ENCODE measurements around the gene STC2.
A peak's percentile ranks its signal among the peaks of the same experiment; 100 is the strongest.

STC2 gene

GRCh38 chr5:173328844-173329490 is 753 bp upstream of the STC2 start:
- no peak for TF ChIP-seq CTCF (conservative IDR thresholded peaks at IDR 0.05; ENCODE audit: control insufficient read depth, insufficient read depth, low read depth, low read length)
- DNase-seq (ENCODE audit: low read depth) = peak; percentile 62
- peak overlapping the region; percentile 58 for H3K4me3 ChIP-seq (ENCODE audit: control insufficient read depth, low read depth, low read length)

GRCh38 chr5:173327084-173327947 is 898 bp downstream of the STC2 start:
- TF ChIP-seq CTCF (conservative IDR thresholded peaks at IDR 0.05; ENCODE audit: control insufficient read depth, insufficient read depth, low read depth, low read length) = no peak
- H3K4me3 ChIP-seq (ENCODE audit: control insufficient read depth, low read depth, low read length) = peak overlapping the region; percentile 58
- DNase-seq (ENCODE audit: low read depth) = peak; percentile 28

GRCh38 chr5:173326501-173326960 is 1.7 kb downstream of the STC2 start:
- peak; percentile 83 for DNase-seq (ENCODE audit: low read depth)
- peak overlapping the region; percentile 58 for H3K4me3 ChIP-seq (ENCODE audit: control insufficient read depth, low read depth, low read length)
- TF ChIP-seq CTCF (conservative IDR thresholded peaks at IDR 0.05; ENCODE audit: control insufficient read depth, insufficient read depth, low read depth, low read length) = no peak

- TF ChIP-seq CTCF (conservative IDR thresholded peaks at IDR 0.05; ENCODE audit: control insufficient read depth, insufficient read depth, low read depth, low read length) = no peak
- H3K4me3 ChIP-seq (ENCODE audit: control insufficient read depth, low read depth, low read length) = no peak overlapping the region
Measured at GRCh38 chr5:173325091-173325698, 3.0 kb downstream of the STC2 start.

GRCh38 chr5:173324115-173325001 is 3.9 kb downstream of the STC2 start:
- H3K4me3 ChIP-seq (ENCODE audit: control insufficient read depth, low read depth, low read length) = peak overlapping the region; percentile 3
- DNase-seq (ENCODE audit: low read depth) = peak; percentile 83
- no peak for TF ChIP-seq CTCF (conservative IDR thresholded peaks at IDR 0.05; ENCODE audit: control insufficient read depth, insufficient read depth, low read depth, low read length)

More at GRCh38 chr5:173325091-173325698, 3.0 kb downstream of the STC2 start:
- no peak for DNase-seq (ENCODE audit: low read depth)

- DNase-seq (ENCODE audit: low read depth) = no peak
- no peak overlapping the region for H3K4me3 ChIP-seq (ENCODE audit: control insufficient read depth, low read depth, low read length)
- TF ChIP-seq CTCF (conservative IDR thresholded peaks at IDR 0.05; ENCODE audit: control insufficient read depth, insufficient read depth, low read depth, low read length) = no peak
Measured at GRCh38 chr5:173323799-173324114, 4.5 kb downstream of the STC2 start.

Measured in fibroblast of mammary gland (primary cell).